Thyroid gland (tissue), 4 donors: ENCODE results near the gene CRY1. TPM values are rescaled to one million over a fixed set of nuclear protein-coding genes. Genes with fewer than 3 reads are reported as not detected.

ENCODE experiments used
- DNase-seq, 2 donors: peaks; one replicate each; pipeline ENCODE4 v3.0.0-alpha.2; 2019
- H3K27ac ChIP-seq, 3 donors: fragments of 200-600 bp; sonication (generic); 1 replicate in 2 of 3; 2 replicates in 1 of 3; pipeline ENCODE4 v1.5.1; 2016 to 2019; ENCODE audit warnings: mild to moderate bottlenecking in 1 of 3, moderate library complexity in 1 of 3
- H3K27me3 ChIP-seq: fragments of 200-600 bp; sonication (generic); one replicate; pipeline ENCODE4 v1.5.1; 2019
- H3K36me3 ChIP-seq, 2 donors: fragments of 200-600 bp; sonication (generic); one replicate each; pipeline ENCODE4 v1.5.1; 2016 to 2019
- H3K4me1 ChIP-seq, 2 donors: fragments of 200-600 bp; sonication (generic); one replicate each; pipeline ENCODE4 v1.5.1; 2017 to 2019
- H3K4me3 ChIP-seq, 3 donors: fragments of 200-600 bp; sonication (generic); replicated peaks in 1 of 3; 1 replicate in 2 of 3; 2 replicates in 1 of 3; pipeline ENCODE4 v1.5.1; 2016; ENCODE audit warnings: mild to moderate bottlenecking in 1 of 3
- H3K9me3 ChIP-seq: fragments of 200-600 bp; sonication (generic); one replicate; pipeline ENCODE4 v1.5.1; 2017
- CTCF ChIP-seq, 6 experiments: fragments of 200-600 bp in 3 of 6; fragments of 450-650 bp in 3 of 6; sonication (generic) in 3 of 6; IDR thresholded peaks; one replicate each; pipeline ENCODE4 v1.5.1; 2016 to 2019; ENCODE audit warnings: antibody characterized with exemption in 6 of 6, mild to moderate bottlenecking in 2 of 6, inconsistent platforms in 1 of 6, moderate library complexity in 1 of 6
- POLR2A ChIP-seq, 2 donors: fragments of 450-650 bp; IDR thresholded peaks; one replicate each; pipeline ENCODE4 v1.6.1; 2017; ENCODE audit warnings: antibody characterized with exemption in 2 of 2, mild to moderate bottlenecking in 2 of 2, moderate library complexity in 1 of 2
- WGBS, 2 donors: methylation state at CpG; one replicate each; pipeline ENCODE4 v1.1.5; 2017; 5-methylcytosine and 5-hydroxymethylcytosine counted together
- intact Hi-C: fragments of 100-400 bp; cut with DNase I; formaldehyde crosslinking; loops from one replicate; pipeline ENCODE4 v1.15.1; 2023
- total RNA-seq, 4 donors: library from RNA; depleted of rRNA; stranded (reverse); fragments of >200 nt; gene quantifications; one replicate each; pipeline ENCODE4 v1.2.3, GENCODE V29; 2016

CRY1 gene
- total RNA-seq, 4 donors from 2014 or later, result 53.3 to 68.8 (median 61.7) TPM

- Histone ChIP-seq H3K36me3 (no peaks in the 10 kb centered on the region), H3K4me3 (no peak overlapping the region), H3K9me3 (no peaks in the 10 kb centered on the region), H3K27me3 (no peaks in the 10 kb centered on the region), H3K4me1 (peaks cover 3 to 17% of the 10 kb centered on the region in 2 donors), H3K27ac (no peak overlapping the region)
- intact Hi-C loops, result loop anchor here (5.0 to 10.0 kb wide), 3 partner anchors 181 to 474 kb away; a partner anchor contains a TSS
- TF ChIP-seq POLR2A (IDR thresholded peaks at IDR 0.05) (no peak), CTCF (IDR thresholded peaks at IDR 0.05) (no peak)
- no peak for DNase-seq
- 87 to 93% methylated on average over 4 of the region's 4 CpGs for WGBS, 2 donors
These were observed 40.1 kb upstream of the CRY1 start for GRCh38 chr12:107133462-107133861.

GRCh38 chr12:107131832-107132616, 38.7 kb upstream of the CRY1 start:
- peak; percentile 37 to 93 (median 76) for TF ChIP-seq CTCF (IDR thresholded peaks at IDR 0.05)
- TF ChIP-seq POLR2A (IDR thresholded peaks at IDR 0.05), result no peak
- no peaks in the 10 kb centered on the region for H3K27me3 ChIP-seq
- intact Hi-C loops, result loop anchor here (5.0 to 10.0 kb wide), 3 partner anchors 183 to 475 kb away; a partner anchor contains a TSS
- H3K4me3 ChIP-seq, result no peak overlapping the region
- peak; percentile 10 to 15 for DNase-seq
- no peaks in the 10 kb centered on the region for H3K9me3 ChIP-seq
- H3K36me3 ChIP-seq, result no peaks in the 10 kb centered on the region
- peaks cover 3 to 17% of the 10 kb centered on the region in 2 donors for H3K4me1 ChIP-seq
- 29 to 30% methylated on average over 10 of the region's 10 CpGs for WGBS, 2 donors
- peak overlapping the region; percentile 48 to 76 (median 66) for H3K27ac ChIP-seq

- Histone ChIP-seq H3K27me3 (no peaks in the 10 kb centered on the region), H3K36me3 (no peaks in the 10 kb centered on the region), H3K4me3 (no peak overlapping the region), H3K9me3 (no peaks in the 10 kb centered on the region), H3K27ac (peak overlapping the region; percentile 66 to 76 (median 67)), H3K4me1 (peaks cover 3 to 17% of the 10 kb centered on the region in 2 donors)
- peak in 1 of 2 donors; percentile 23 for TF ChIP-seq POLR2A (IDR thresholded peaks at IDR 0.05)
- no peak for TF ChIP-seq CTCF (IDR thresholded peaks at IDR 0.05)
- 22 to 41% methylated on average over 6 of the region's 6 CpGs for WGBS, 2 donors
- DNase-seq, result peak; percentile 68 to 85
- intact Hi-C loops, result loop anchor here (5.0 to 10.0 kb wide), 3 partner anchors 184 to 476 kb away; a partner anchor contains a TSS
These were observed 37.7 kb upstream of the CRY1 start for GRCh38 chr12:107130830-107131611.

GRCh38 chr12:107129315-107129930, 36.1 kb upstream of the CRY1 start:
- WGBS, 2 donors, result 75 to 79% methylated on average over 7 of the region's 7 CpGs
- DNase-seq, result no peak
- Histone ChIP-seq H3K27ac (no peak overlapping the region), H3K4me3 (no peak overlapping the region), H3K36me3 (no peaks in the 10 kb centered on the region), H3K27me3 (no peaks in the 10 kb centered on the region), H3K4me1 (peaks cover 3 to 17% of the 10 kb centered on the region in 2 donors), H3K9me3 (no peaks in the 10 kb centered on the region)
- TF ChIP-seq CTCF (IDR thresholded peaks at IDR 0.05), result no peak
- TF ChIP-seq POLR2A (IDR thresholded peaks at IDR 0.05), result no peak
- intact Hi-C loops, result no loop called here
